Cortex of kidney (tissue), 1 donor: Measurements from ENCODE around the gene HSP90AB1.

ENCODE experiments used
- DNase-seq: peaks from one replicate; lab custom pipeline; 2025; lab: John Stamatoyannopoulos, UW

HSP90AB1 gene

DNA sequence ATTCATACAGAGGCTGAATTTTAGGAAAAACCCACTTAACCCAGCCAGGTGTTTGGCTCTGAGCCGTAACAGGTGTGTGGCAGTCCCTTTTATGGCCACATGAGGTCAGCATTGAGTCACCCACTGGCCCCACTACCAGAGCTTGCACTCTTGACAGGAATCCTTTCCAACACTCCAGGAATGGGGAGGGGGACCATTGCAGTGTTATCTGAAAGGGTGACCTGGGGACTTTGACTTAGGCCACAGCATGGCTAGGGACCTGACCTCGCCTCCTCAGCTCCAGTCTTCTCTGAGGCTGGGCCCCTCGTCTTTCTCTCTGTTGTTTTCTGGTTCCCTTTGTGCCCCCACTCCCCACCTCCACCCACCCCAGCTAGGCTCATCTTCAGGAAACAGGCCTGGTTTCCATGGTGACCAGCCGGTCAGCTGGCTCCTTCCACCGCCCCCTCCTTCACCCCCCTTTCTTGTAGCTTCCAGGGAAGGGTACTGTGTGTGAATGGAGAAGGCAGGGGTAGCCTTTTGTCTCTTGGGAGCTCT lies 21.3 kb downstream of the HSP90AB1 start:
- no peak for DNase-seq

DNA sequence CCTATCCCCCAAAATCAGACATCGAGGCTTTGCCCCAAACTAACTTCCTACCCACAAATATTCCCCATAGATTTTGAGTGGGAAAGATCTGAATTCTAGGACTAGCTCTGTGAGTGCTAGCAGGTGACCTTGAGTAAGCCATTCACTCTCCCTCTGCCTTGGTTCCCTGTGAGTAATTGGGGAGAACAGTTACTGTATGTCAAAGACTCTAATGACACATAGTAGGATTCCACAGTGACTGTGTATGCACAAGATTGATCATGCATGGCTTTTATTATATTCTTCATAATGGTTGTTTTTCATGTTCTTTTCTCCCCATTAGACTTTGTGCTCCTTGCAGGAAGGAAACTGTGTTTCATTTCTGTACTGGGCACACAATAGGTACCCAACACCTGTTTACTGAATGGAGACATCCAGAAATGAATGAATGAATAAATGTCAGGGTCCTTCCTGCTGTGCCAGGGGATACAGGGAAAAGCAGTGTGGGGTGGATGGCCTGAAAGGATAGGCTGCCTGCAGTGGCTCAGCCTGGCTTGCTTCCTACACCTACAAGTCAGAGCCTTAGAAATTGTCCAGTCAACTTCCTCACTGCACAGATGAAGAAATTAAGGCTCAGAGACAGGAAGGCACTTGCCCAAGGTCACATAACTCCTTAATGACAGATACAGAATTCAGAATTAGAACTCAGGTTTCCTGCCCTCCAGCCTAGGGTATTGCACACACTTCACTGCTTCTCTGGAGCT lies 22.4 kb downstream of the HSP90AB1 start:
- DNase-seq = no peak

DNA sequence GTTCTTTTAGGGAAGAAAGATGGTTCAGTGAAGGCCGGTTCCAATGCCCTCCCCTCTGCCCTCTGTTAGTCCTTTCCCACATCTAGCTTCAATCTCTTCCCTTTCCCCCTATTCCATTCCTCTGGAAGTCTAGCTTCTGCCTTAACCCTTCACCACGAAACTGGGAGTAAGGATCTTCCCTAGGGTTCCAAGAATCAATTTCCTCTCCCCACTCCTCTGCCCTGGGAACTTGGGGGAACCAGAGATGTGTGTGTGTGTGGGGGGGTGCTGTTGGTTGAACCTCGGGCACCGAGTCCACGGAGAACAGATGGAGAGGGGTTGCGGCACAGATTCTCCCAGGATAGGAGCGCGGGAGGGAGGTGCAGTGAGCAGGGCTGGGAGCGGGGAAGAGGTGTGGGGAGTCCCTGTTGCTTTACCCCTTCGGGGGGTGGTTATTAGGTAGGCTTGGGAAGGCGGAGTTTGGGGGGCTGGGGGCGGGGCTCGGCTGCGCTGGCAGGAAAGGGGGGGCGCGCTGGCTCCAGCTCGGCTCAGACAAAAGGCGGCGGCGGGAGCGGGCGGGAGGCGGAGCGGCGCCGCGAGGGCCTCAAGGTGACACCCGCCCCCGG lies 23.1 kb downstream of the HSP90AB1 start, which contains the start of gene TMEM151B:
TSS of gene TMEM151B (plus strand) at position 530 of the 605 bp plus-strand sequence. CDS start 293 bp downstream, outside the sequence.
- no peak for DNase-seq

- DNase-seq = no peak
Measured at GRCh38 chr6:44270526-44271405, 23.9 kb downstream of the HSP90AB1 start.

DNA sequence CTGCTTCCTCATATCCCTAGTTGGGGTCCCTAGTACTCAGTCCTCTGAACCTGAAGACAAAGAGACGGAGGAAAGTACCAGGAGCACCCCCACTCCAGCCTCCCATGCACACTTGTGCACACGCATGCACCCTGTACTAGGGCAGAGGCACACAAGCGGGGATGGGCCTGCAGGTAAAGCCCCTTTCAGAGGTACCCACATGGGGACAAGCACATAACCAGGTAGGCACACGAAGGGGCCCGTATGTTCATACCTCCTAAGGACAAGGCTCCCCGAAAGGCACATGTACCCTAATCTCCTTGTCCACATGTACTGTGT lies 24.5 kb downstream of the HSP90AB1 start:
- no peak for DNase-seq

GRCh38 chr6:44271914-44272313 lies 25.0 kb downstream of the HSP90AB1 start:
- no peak for DNase-seq

GRCh38 chr6:44272529-44272928 lies 25.6 kb downstream of the HSP90AB1 start:
- no peak for DNase-seq

DNA sequence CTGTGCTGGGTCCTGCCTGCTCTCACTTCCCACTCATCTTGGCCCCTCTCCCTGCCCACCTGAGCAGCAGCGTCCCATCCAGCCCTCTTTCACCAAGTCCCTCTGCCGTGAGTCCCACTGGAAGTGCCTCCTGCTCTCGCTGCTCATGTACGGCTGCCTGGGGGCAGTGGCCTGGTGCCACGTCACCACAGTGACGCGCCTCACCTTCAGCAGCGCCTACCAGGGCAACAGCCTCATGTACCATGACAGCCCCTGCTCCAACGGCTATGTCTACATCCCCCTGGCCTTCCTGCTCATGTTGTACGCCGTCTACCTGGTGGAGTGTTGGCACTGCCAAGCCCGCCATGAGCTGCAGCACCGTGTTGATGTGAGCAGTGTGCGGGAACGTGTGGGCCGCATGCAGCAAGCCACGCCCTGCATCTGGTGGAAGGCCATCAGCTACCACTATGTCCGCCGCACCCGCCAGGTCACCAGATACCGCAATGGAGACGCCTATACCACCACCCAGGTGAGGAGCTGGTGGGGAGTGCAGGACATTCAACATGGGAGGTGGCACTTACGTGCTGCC lies 26.2 kb downstream of the HSP90AB1 start:
- DNase-seq = no peak

DNA sequence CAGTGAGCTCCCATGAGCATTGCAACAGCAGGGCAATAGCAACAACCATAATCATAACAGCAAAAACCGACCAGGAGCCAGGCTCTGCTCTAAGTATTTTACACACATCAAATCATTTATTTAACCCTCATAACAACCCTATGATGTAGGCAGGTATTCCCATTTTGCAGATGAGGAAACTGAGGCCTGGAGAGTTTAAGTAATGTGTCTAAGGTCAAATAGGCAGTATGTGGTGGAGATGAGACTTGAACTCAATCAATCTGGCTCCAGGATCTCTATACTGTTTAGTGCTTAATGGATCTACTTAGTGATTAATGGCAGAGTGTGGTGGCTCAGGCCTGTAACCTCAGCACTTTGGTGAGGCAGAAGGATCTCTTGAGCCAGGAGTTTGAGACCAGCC lies 26.7 kb downstream of the HSP90AB1 start:
- no peak for DNase-seq

DNA sequence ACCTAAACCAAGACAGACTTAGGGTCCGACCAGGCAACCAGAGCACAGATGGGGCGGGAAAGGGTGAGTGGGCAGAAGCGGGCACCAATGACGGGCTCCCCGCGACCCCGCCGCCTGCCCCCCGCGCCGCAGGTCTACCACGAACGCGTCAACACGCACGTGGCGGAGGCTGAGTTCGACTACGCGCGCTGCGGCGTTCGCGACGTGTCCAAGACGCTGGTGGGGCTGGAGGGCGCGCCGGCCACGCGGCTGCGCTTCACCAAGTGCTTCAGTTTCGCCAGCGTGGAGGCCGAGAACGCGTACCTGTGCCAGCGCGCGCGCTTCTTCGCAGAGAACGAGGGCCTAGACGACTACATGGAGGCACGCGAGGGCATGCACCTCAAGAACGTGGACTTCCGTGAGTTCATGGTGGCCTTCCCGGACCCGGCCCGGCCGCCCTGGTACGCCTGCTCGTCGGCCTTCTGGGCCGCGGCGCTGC lies 28.4 kb downstream of the HSP90AB1 start:
- no peak for DNase-seq

DNA sequence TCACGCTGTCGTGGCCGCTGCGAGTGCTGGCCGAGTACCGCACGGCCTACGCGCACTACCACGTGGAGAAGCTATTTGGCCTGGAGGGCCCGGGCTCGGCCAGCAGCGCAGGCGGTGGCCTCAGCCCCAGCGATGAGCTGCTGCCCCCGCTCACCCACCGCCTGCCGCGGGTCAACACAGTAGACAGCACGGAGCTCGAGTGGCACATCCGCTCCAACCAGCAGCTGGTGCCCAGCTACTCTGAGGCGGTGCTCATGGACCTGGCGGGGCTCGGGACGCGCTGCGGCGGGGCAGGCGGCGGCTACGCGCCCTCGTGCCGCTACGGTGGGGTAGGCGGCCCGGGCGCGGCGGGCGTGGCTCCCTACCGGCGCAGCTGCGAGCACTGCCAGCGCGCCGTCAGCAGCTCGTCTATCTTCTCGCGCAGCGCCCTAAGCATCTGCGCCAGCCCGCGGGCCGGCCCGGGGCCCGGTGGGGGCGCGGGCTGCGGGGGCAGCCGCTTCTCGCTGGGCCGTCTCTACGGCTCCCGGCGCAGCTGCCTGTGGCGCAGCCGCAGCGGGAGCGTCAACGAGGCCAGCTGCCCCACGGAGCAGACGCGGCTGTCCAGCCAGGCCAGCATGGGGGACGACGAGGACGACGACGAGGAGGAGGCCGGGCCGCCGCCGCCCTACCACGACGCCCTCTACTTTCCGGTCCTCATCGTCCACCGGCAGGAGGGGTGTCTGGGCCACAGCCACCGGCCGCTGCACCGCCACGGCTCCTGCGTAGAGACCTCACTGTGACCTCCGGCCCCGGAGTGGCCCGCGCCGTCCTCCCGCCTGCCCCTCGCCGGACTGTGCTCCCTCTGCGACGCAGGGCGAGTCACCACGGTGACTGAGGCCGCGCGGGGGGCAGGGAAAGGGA lies 29.1 kb downstream of the HSP90AB1 start:
- DNase-seq = no peak

DNA sequence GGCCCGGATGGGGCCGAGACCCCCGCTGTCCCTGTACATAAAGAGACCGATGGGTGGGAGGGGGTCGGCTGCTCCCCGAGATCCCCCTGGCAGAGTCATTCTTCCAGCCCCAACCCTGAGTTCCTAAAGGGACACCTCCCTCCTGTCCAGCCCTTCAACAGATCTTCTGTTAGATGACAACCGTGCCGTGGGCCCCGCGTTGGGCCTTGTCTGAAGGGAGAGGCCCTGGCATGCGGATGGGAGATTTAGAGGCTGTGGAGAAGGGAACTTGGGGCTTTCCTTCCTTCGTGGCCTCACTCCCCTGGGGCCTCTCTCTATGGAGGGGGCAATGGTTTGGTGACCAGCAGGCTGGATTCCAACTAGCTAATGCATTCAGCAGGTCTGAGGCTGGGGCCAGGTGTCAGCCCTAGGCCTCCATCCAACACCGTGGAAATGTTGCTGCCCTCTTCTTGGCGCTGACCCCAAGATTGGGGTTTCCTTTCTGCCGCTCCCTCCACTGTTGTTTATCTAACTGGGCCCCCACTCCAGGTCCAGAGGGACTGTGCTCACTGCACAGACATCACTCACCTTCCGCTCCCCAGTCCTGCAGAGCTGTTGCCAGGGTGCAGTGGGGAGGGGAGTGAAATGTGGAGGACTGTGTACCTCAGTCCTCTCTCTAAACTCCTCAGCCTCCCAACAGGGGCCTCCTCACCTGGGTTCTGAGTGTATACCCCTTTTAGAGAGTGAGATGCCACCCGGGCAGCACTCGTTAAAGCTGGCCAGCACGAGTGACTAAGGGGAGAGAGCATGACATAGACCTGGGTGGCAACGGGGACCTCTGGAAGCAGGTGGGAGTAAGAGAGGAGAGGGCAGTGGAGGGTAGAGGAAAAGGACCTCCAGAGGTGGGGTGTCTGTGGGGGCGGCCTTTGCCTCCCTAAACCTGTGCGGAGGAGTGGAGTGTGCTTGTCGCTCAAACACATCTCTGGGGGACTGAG lies 30.1 kb downstream of the HSP90AB1 start:
- no peak for DNase-seq

DNA sequence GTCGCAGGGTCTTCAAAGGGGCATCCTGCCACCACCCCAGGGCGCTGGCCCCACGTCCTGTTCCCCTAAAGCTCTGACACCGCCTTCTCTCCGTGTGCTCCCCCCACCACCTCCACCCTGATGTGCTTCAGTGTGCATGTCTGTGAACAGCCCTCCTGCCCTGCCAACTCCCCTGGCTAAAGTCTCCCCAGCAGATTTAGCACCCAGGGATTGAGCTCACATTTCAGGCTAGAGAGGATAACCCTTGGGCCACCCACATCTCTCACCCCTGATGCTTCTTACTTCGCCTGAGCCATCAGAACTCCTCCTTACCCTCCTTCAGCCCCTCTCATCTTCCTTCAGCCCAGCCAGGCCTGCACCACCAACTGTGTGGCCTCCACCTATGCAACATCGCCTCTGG lies 30.9 kb downstream of the HSP90AB1 start:
- no peak for DNase-seq

DNA sequence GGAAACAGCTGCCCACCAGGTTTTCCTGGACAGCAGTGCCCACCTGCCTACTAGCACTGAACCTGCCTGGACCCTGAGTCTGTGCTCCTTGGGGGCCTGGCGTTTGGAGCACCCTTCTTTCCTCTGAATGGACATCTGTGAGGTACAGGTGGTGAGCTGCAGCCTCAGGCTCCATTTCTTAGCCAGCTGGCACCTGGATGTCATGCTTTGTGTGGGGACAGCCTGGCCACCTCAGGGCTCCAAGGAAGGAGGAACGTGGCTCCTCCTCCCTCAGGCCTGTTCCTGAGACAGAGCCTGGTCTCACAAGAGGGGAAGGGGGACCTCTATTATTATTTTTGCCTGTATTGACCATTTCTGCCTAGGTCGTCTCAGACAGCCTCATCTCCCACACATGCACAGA lies 31.4 kb downstream of the HSP90AB1 start:
- DNase-seq = no peak

- DNase-seq = no peak
Measured at GRCh38 chr6:44278774-44279697, 32.1 kb downstream of the HSP90AB1 start.

GRCh38 chr6:44284121-44284520 lies 37.2 kb downstream of the HSP90AB1 start:
- DNase-seq = no peak

GRCh38 chr6:44284867-44285266 lies 38.0 kb downstream of the HSP90AB1 start:
- no peak for DNase-seq

- no peak for DNase-seq
Measured at GRCh38 chr6:44285552-44286284, 38.8 kb downstream of the HSP90AB1 start.
